Right lobe of liver (tissue), 6 donors: ENCODE results near the gene NSMF. TPM values are rescaled to one million over a fixed set of nuclear protein-coding genes. Genes with fewer than 3 reads are reported as not detected.
A peak's percentile ranks its signal among the peaks of the same experiment; 100 is the strongest.

Experiments used
- ATAC-seq, 4 donors: fragments of 200-7000 bp; cut with Tn5 transposase; one replicate each; pipeline ENCODE4 v1.9.1; 2020; ENCODE audit warnings: mild to moderate bottlenecking in 4 of 4, moderate library complexity in 4 of 4
- DNase-seq, 3 donors: peaks; one replicate each; pipeline ENCODE4 v3.0.0-alpha.2; 2020
- H3K27ac ChIP-seq, 3 donors: fragments of 200-600 bp; one replicate each; pipeline ENCODE4 v1.8.0; 2022
- H3K27me3 ChIP-seq, 2 donors: fragments of 200-600 bp; one replicate each; pipeline ENCODE4 v1.8.0; 2022
- H3K36me3 ChIP-seq, 4 donors: fragments of 200-600 bp; sonication (generic) in 1 of 4; one replicate each; pipeline versions ENCODE4 v1.5.1 to v1.8.0; 2017 to 2022; ENCODE audit warnings: control low read depth in 1 of 4
- H3K4me1 ChIP-seq, 4 donors: fragments of 200-600 bp; sonication (generic) in 1 of 4; one replicate each; pipeline versions ENCODE4 v1.5.1 to v1.8.0; 2017 to 2022; ENCODE audit warnings: control low read depth in 1 of 4
- H3K4me3 ChIP-seq, 3 donors: fragments of 200-600 bp; one replicate each; pipeline ENCODE4 v1.8.0; 2022
- H3K9me3 ChIP-seq, 4 donors: fragments of 200-600 bp; sonication (generic) in 1 of 4; one replicate each; pipeline versions ENCODE4 v1.5.1 to v1.8.0; 2017 to 2022; ENCODE audit warnings: control low read depth in 1 of 4
- POLR2A ChIP-seq: fragments of 450-650 bp; IDR thresholded peaks from one replicate; pipeline ENCODE4 v1.6.1; 2017; ENCODE audit warnings: antibody characterized with exemption, mild to moderate bottlenecking
- WGBS: methylation state at CpG from one replicate; pipeline ENCODE4 v1.1.6; 2018; ENCODE audit warnings: low coverage, low lambda C conversion rate; ENCODE audit not compliant: insufficient coverage; ENCODE audit errors: missing lambda C conversion rate; 5-methylcytosine and 5-hydroxymethylcytosine counted together
- intact Hi-C, 2 donors: fragments of 100-400 bp; cut with DNase I; formaldehyde crosslinking; loops; one replicate each; pipeline versions ENCODE4 v1.11.2 to v1.14.1; 2022
- total RNA-seq, 6 experiments: library from RNA; depleted of rRNA in 2 of 6; stranded (reverse); fragments of >200 nt in 2 of 6; fragmentation: NEBNext Ultra II Directional in 3 of 6; extraction: Animal tissue kit (Norgen Biotek cat#: 25700) in 3 of 6; gene quantifications; one replicate each; pipeline versions ENCODE4 v1.1.0 to v1.2.4, GENCODE V29; 2016 to 2023
- TF ChIP-seq, protein P1 (sequence below), 4 donors: fragments of 200-600 bp in 3 of 4; fragments of 450-650 bp in 1 of 4; IDR thresholded peaks; one replicate each; pipeline versions ENCODE4 v1.5.1 to v1.8.0; 2016 to 2022; ENCODE audit warnings: antibody characterized with exemption in 4 of 4, mild to moderate bottlenecking in 2 of 4
- donor health status: DM: no; HTN: yes; CAD: no.
- donor health status: DM: no; HTN: no; CAD: no.
- donor health status: DM: no; HTN: no; CAD: no.
- donor health status: DM: no; HTN: yes; CAD: no.
- donor health status: DM: no; HTN: yes; CAD: no.

Gene NSMF
- total RNA-seq, 6 experiments from 2014 or later, result 15.6 to 55.4 (median 20.1) TPM

DNA sequence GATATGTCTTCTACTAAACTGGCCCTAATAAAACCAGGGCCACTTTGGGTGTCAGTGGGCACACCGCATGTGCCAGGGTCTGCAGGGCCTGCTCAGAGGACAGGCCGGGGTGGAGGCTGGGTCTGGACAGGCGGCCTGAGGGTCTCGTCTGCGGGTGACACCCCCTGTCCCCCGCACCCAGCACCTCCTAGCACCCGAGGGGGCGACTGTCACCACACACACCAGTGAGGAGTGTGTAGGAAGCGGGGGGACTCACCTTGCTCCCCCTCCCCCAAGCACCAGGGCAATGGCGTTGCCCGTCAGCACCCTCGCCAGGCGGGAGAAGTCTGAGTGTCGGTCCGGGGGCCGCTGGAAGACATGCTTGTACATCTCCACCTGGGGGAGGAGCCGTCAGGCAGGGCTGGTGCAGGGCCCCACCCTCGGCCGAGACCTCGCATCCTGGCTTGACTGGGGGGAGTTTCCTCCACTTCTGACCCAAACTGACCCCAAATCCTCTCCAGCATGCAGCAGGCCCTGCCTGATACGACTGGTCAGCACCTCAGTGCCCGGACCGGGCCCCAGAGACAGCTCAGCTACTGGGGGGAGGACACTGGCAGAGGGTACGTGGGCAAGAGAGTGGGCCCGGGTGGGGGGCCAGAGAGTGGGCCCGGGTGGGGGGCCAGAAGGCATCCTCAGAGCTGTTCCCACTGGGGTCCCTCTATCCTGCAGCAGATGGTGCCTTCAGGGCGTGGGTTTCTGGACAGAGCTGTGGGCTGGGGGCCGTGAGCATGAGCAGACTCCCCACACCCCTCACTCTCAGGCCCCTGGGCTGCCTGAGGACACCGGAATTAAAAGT is 18.9 kb upstream of the NSMF start:
- intact Hi-C loops, result no loop called here
- Histone ChIP-seq H3K36me3 (no peaks in the 10 kb centered on the region), H3K4me3 (no peak overlapping the region), H3K27ac (no peak overlapping the region), H3K27me3 (no peaks in the 10 kb centered on the region), H3K9me3 (peaks cover 0 to 12% (median 0%) of the 10 kb centered on the region in 4 donors), H3K4me1 (peaks cover 0 to 12% (median 6%) of the 10 kb centered on the region in 4 donors)
- TF ChIP-seq, protein P1, sequence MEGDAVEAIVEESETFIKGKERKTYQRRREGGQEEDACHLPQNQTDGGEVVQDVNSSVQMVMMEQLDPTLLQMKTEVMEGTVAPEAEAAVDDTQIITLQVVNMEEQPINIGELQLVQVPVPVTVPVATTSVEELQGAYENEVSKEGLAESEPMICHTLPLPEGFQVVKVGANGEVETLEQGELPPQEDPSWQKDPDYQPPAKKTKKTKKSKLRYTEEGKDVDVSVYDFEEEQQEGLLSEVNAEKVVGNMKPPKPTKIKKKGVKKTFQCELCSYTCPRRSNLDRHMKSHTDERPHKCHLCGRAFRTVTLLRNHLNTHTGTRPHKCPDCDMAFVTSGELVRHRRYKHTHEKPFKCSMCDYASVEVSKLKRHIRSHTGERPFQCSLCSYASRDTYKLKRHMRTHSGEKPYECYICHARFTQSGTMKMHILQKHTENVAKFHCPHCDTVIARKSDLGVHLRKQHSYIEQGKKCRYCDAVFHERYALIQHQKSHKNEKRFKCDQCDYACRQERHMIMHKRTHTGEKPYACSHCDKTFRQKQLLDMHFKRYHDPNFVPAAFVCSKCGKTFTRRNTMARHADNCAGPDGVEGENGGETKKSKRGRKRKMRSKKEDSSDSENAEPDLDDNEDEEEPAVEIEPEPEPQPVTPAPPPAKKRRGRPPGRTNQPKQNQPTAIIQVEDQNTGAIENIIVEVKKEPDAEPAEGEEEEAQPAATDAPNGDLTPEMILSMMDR (IDR thresholded peaks at IDR 0.05), result no peak
- TF ChIP-seq POLR2A, result no peak
- no CpG with 5 or more reads among the region's 29 CpGs for WGBS
- DNase-seq (peak in 2 of 3 donors; percentile 42 to 55), ATAC-seq (peak in 1 of 4 donors; percentile 2)

GRCh38 chr9:137476856-137477255 is 17.7 kb upstream of the NSMF start:
- Histone ChIP-seq H3K4me1 (peaks cover 0 to 5% (median 1%) of the 10 kb centered on the region in 4 donors), H3K27me3 (no peaks in the 10 kb centered on the region), H3K4me3 (no peak overlapping the region), H3K27ac (no peak overlapping the region), H3K9me3 (peaks cover 0 to 12% (median 0%) of the 10 kb centered on the region in 4 donors), H3K36me3 (no peaks in the 10 kb centered on the region)
- ATAC-seq (no peak), DNase-seq (no peak)
- intact Hi-C loops, result no loop called here
- 100% methylated on average over 1 of the region's 11 CpGs for WGBS
- TF ChIP-seq POLR2A, result no peak
- TF ChIP-seq, protein P1 (IDR thresholded peaks at IDR 0.05), result no peak

DNA sequence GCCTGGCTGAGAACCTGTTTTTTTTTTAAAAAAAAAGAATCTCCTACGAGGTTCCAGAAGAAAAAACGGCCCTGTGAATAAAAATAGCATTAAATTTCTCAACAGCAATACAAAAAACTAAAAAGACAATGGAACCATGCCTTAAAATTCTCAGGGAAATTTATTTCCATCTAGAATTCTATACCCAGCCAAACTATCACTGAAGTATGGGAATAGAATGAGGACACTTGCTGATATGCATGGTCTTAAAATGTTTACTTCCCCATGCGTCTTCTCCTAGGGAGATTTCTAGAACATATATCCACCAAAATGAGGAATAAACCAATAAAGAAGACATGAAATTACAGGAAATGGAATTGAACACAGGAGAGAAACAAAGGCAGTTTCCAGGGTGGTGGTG is 16.5 kb upstream of the NSMF start:
- intact Hi-C loops, result no loop called here
- ATAC-seq (no peak), DNase-seq (no peak)
- no peaks in the 10 kb centered on the region for H3K36me3 ChIP-seq
- H3K4me1 ChIP-seq, result no peaks in the 10 kb centered on the region
- no peak overlapping the region for H3K27ac ChIP-seq
- H3K4me3 ChIP-seq, result no peak overlapping the region
- H3K9me3 ChIP-seq, result peaks cover 0 to 12% (median 0%) of the 10 kb centered on the region in 4 donors
- H3K27me3 ChIP-seq, result no peaks in the 10 kb centered on the region
- no peak for TF ChIP-seq POLR2A
- TF ChIP-seq, protein P1 (IDR thresholded peaks at IDR 0.05), result no peak
- WGBS, result 79% methylated on average over 2 of the region's 3 CpGs

GRCh38 chr9:137474271-137474670 is 15.1 kb upstream of the NSMF start:
- intact Hi-C loops, result no loop called here
- DNase-seq (no peak), ATAC-seq (no peak)
- peaks cover 0 to 12% (median 0%) of the 10 kb centered on the region in 4 donors for H3K9me3 ChIP-seq
- no peaks in the 10 kb centered on the region for H3K4me1 ChIP-seq
- H3K27me3 ChIP-seq, result no peaks in the 10 kb centered on the region
- H3K27ac ChIP-seq, result no peak overlapping the region
- TF ChIP-seq POLR2A, result no peak
- TF ChIP-seq, protein P1 (IDR thresholded peaks at IDR 0.05), result no peak
- 92% methylated on average over 5 of the region's 18 CpGs for WGBS
- no peaks in the 10 kb centered on the region for H3K36me3 ChIP-seq
- H3K4me3 ChIP-seq, result no peak overlapping the region
